OCI-LY7 (cell line): ENCODE measurements around the gene CKS2.

ENCODE experiments used
- CTCF ChIP-seq: fragments of 200-600 bp; sonication (generic); conservative IDR thresholded peaks from 2 replicates; pipeline ENCODE4 v1.5.1; 2014; ENCODE audit warnings: mild to moderate bottlenecking, antibody characterized with exemption, low read length, moderate library complexity, mixed read lengths
- EZH2phosphoT487 ChIP-seq: fragments of 200-600 bp; sonication (generic); IDR thresholded peaks from 2 replicates; pipeline ENCODE4 v1.6.1; 2018; ENCODE audit warnings: low read depth, borderline replicate concordance, mild to moderate bottlenecking, mixed run types, antibody characterized with exemption, low read length, moderate library complexity, mixed read lengths

- TF ChIP-seq EZH2phosphoT487 (no peak), CTCF (no peak)
Observed at GRCh38 chr9:89352451-89352850, 41.5 kb downstream of the CKS2 start.
